Cardiac septum (tissue), 1 donor: ENCODE data around the gene TMEM145. TPM values are rescaled to one million over a fixed set of nuclear protein-coding genes. Genes with fewer than 3 reads are reported as not detected.

ENCODE experiments used
- DNase-seq: peaks from one replicate; pipeline ENCODE4 v3.0.0-alpha.2; 2020; ENCODE audit warnings: low spot score
- intact Hi-C: fragments of 100-400 bp; cut with DNase I; formaldehyde crosslinking; loops from one replicate; pipeline ENCODE4 v1.14.0; 2022
- total RNA-seq: library from RNA; stranded (reverse); fragmentation: NEBNext Ultra II Directional; extraction: Animal tissue kit (Norgen Biotek cat#: 25700); gene quantifications from one replicate; pipeline ENCODE4 v1.2.1, GENCODE V29; 2021
- donor health status: DM: no; HTN: no; CAD: no.

Gene TMEM145
- total RNA-seq, 1 donor from 2014 or later = 0.24 TPM

- DNase-seq = no peak
- intact Hi-C loops = no loop called here
Observed at GRCh38 chr19:42276284-42276683, 36.8 kb upstream of the TMEM145 start.

- no peak for DNase-seq
Observed at GRCh38 chr19:42276821-42277220, 36.3 kb upstream of the TMEM145 start.

GRCh38 chr19:42277821-42278451 is 35.2 kb upstream of the TMEM145 start:
- DNase-seq = peak; percentile 78
- intact Hi-C loops = no loop called here

More at GRCh38 chr19:42276821-42277220, 36.3 kb upstream of the TMEM145 start:
- intact Hi-C loops = no loop called here

GRCh38 chr19:42278452-42279154 is 34.5 kb upstream of the TMEM145 start:
- intact Hi-C loops = loop anchor here (1.0 kb wide), 1 partner anchor 34 kb away; no protein-coding TSS in a partner anchor
- DNase-seq = no peak

- DNase-seq = no peak
- intact Hi-C loops = loop anchor here (1.0 kb wide), 1 partner anchor 35 kb away; no protein-coding TSS in a partner anchor
Observed at GRCh38 chr19:42279155-42279901, 33.8 kb upstream of the TMEM145 start.

- DNase-seq = peak; percentile 96
- intact Hi-C loops = loop anchor here (1.0 kb wide), 2 partner anchors 25 to 36 kb away; partner anchors contain the start of gene ERF
Observed at GRCh38 chr19:42279902-42280814, 33.0 kb upstream of the TMEM145 start.

GRCh38 chr19:42280815-42281145 is 32.3 kb upstream of the TMEM145 start:
- intact Hi-C loops = loop anchor here (1.0 kb wide), 1 partner anchor 25 kb away; the partner anchor contains the start of gene ERF
- peak; percentile 88 for DNase-seq

- intact Hi-C loops = no loop called here
Observed at GRCh38 chr19:42281146-42281826, 31.8 kb upstream of the TMEM145 start.

GRCh38 chr19:42281827-42282762 is 31.0 kb upstream of the TMEM145 start:
- DNase-seq = peak; percentile 74
- intact Hi-C loops = loop anchor here (2.0 kb wide), 1 partner anchor 13 kb away; the partner anchor contains the start of gene CIC

More at GRCh38 chr19:42281146-42281826, 31.8 kb upstream of the TMEM145 start:
- DNase-seq = peak; percentile 87

GRCh38 chr19:42282819-42283187 is 30.3 kb upstream of the TMEM145 start:
- intact Hi-C loops = loop anchor here (2.0 kb wide), 1 partner anchor 14 kb away; the partner anchor contains the start of gene CIC
- DNase-seq = no peak

GRCh38 chr19:42283188-42284065 is 29.7 kb upstream of the TMEM145 start:
- intact Hi-C loops = loop anchor here (2.0 kb wide), 1 partner anchor 15 kb away; the partner anchor contains the start of gene CIC
- DNase-seq = peak; percentile 98

GRCh38 chr19:42284066-42284501 is 29.0 kb upstream of the TMEM145 start:
- intact Hi-C loops = no loop called here
- peak; percentile 93 for DNase-seq

- DNase-seq = no peak
- intact Hi-C loops = no loop called here
Observed at GRCh38 chr19:42284591-42285341, 28.3 kb upstream of the TMEM145 start.

GRCh38 chr19:42285541-42285941 is 27.6 kb upstream of the TMEM145 start:
- no peak for DNase-seq
- intact Hi-C loops = no loop called here

- no peak for DNase-seq
- intact Hi-C loops = no loop called here
Observed at GRCh38 chr19:42285988-42286348, 27.1 kb upstream of the TMEM145 start.
